A549 (cell line): Measurements from ENCODE around the gene PSD2. TPM values are rescaled to one million over a fixed set of nuclear protein-coding genes. Genes with fewer than 3 reads are reported as not detected.

Experiments used
- ATAC-seq, 2 experiments: fragments of 200-7000 bp in 1 of 2; fragments of >200 bp in 1 of 2; cut with Nextera tagmentation in 1 of 2; cut with Tn5 transposase in 1 of 2; 3 replicates each; pipeline versions ENCODE4 v1.8.0 to v1.9.1; 2018 to 2020; ENCODE audit warnings: mild to moderate bottlenecking in 1 of 2, moderate library complexity in 1 of 2
- CTCF ChIA-PET: fragments of 300-600 bp; sonication (Branson Sonifier 250); formaldehyde crosslinking; extraction: SDS; loops from one replicate; lab custom pipeline; 2021; ENCODE audit warnings: antibody characterized with exemption, inconsistent platforms; lab: Yijun Ruan, JAX
- POLR2A ChIA-PET: fragments of 350-600 bp; formaldehyde crosslinking; extraction: SDS; loops from one replicate; lab custom pipeline; 2021; ENCODE audit warnings: antibody characterized with exemption, inconsistent platforms; lab: Yijun Ruan, JAX
- DNase-seq, 2 experiments: peaks; one replicate each; pipeline versions ENCODE4 v3.0.0 to v3.0.0-alpha.2; 2011 to 2016; ENCODE audit warnings: low read depth in 1 of 2, low spot score in 1 of 2
- FAIRE-seq: peaks from 2 replicates; lab custom pipeline; 2011; peaks lifted over from hg19 to GRCh38; lab: Jason Lieb, UNC
- H3K27ac ChIP-seq, 2 experiments: fragments of >200 bp; sonication (Bioruptor Twin); formaldehyde crosslinking; 3 replicates each; pipeline ENCODE4 v1.5.1; 2016 to 2017
- H3K4me1 ChIP-seq: fragments of >200 bp; sonication (Bioruptor Twin); formaldehyde crosslinking; 3 replicates; pipeline ENCODE4 v1.6.1; 2016
- H3K4me2 ChIP-seq: fragments of >200 bp; sonication (Bioruptor Twin); formaldehyde crosslinking; 3 replicates; pipeline ENCODE4 v1.6.1; 2016
- H3K4me3 ChIP-seq: fragments of >200 bp; sonication (Bioruptor Twin); formaldehyde crosslinking; 3 replicates; pipeline ENCODE4 v1.5.1; 2016
- H3K9me3 ChIP-seq: fragments of >200 bp; sonication (Bioruptor Twin); formaldehyde crosslinking; 3 replicates; pipeline ENCODE4 v1.6.1; 2016
- ATOH8 ChIP-seq: fragments of 250-450 bp; sonication (Bioruptor Pico); IDR thresholded peaks from 2 replicates; pipeline ENCODE4 v1.5.0; 2020; ENCODE audit warnings: low read depth, mild to moderate bottlenecking, moderate library complexity
- BHLHE40 ChIP-seq: IDR thresholded peaks from 2 replicates; pipeline ENCODE4 v1.6.1; 2012; ENCODE audit warnings: low read depth, low read length, inconsistent platforms
- CBX2 ChIP-seq: fragments of 200-600 bp; sonication (generic); IDR thresholded peaks from 2 replicates; pipeline ENCODE4 v1.6.1; 2016; ENCODE audit warnings: low read depth, mild to moderate bottlenecking, borderline replicate concordance
- CHD4 ChIP-seq: fragments of 200-600 bp; sonication (generic); IDR thresholded peaks from 2 replicates; pipeline ENCODE4 v1.6.1; 2016; ENCODE audit warnings: antibody characterized with exemption, mild to moderate bottlenecking, borderline replicate concordance
- E2F6 ChIP-seq: IDR thresholded peaks from 2 replicates; pipeline ENCODE4 v1.6.1; 2012; ENCODE audit warnings: low read depth, borderline replicate concordance
- EHF ChIP-seq: fragments of 250-450 bp; sonication (Bioruptor Pico); IDR thresholded peaks from 2 replicates; pipeline ENCODE4 v1.5.0; 2020; ENCODE audit warnings: mild to moderate bottlenecking
- EP300 ChIP-seq, 2 experiments: fragments of >200 bp; sonication (Bioruptor Twin); formaldehyde crosslinking; IDR thresholded peaks; 2 replicates in 1 of 2; 3 replicates in 1 of 2; pipeline ENCODE4 v1.6.1; 2016 to 2017
- ESRRA ChIP-seq: fragments of 150-350 bp; IDR thresholded peaks from 2 replicates; pipeline ENCODE4 v1.6.1; 2014; ENCODE audit warnings: mild to moderate bottlenecking, low read length, borderline replicate concordance
- FOSB ChIP-seq: fragments of 250-450 bp; sonication (Bioruptor Pico); IDR thresholded peaks from 2 replicates; pipeline ENCODE4 v1.5.0; 2020; ENCODE audit warnings: mild to moderate bottlenecking, moderate library complexity
- FOSL2 ChIP-seq, 2 experiments: fragments of 450-650 bp in 1 of 2; fragments of >200 bp in 1 of 2; sonication (Bioruptor Twin) in 1 of 2; formaldehyde crosslinking; IDR thresholded peaks; 2 replicates each; pipeline versions ENCODE4 v1.5.0 to v1.6.1; 2016 to 2020; ENCODE audit warnings: mild to moderate bottlenecking in 1 of 2, moderate library complexity in 1 of 2
- FOXS1 ChIP-seq: fragments of 250-450 bp; sonication (Bioruptor Pico); IDR thresholded peaks from 2 replicates; pipeline ENCODE4 v1.5.0; 2020; ENCODE audit warnings: mild to moderate bottlenecking, moderate library complexity
- HEYL ChIP-seq: fragments of 250-450 bp; sonication (Bioruptor Pico); IDR thresholded peaks from 2 replicates; pipeline ENCODE4 v1.8.0; 2021; ENCODE audit warnings: mild to moderate bottlenecking, moderate library complexity
- HMGXB4 ChIP-seq: fragments of 250-450 bp; sonication (Bioruptor Pico); IDR thresholded peaks from 2 replicates; pipeline ENCODE4 v1.5.0; 2021; ENCODE audit warnings: mild to moderate bottlenecking, moderate library complexity, borderline replicate concordance
- HOXA7 ChIP-seq: fragments of 250-450 bp; sonication (Bioruptor Pico); IDR thresholded peaks from 2 replicates; pipeline ENCODE4 v1.5.0; 2020; ENCODE audit warnings: mild to moderate bottlenecking, moderate library complexity
- HOXB13 ChIP-seq: fragments of 250-450 bp; sonication (Bioruptor Pico); IDR thresholded peaks from 2 replicates; pipeline ENCODE4 v1.5.0; 2020; ENCODE audit warnings: low read depth, mild to moderate bottlenecking, moderate library complexity
- PBX3 ChIP-seq: IDR thresholded peaks from 2 replicates; pipeline ENCODE4 v1.6.1; 2012
- POLR2A ChIP-seq: IDR thresholded peaks from 2 replicates; pipeline ENCODE4 v1.6.1; 2012; ENCODE audit warnings: mild to moderate bottlenecking, low read length
- POLR2AphosphoS2 ChIP-seq: conservative IDR thresholded peaks from 2 replicates; pipeline ENCODE4 v1.6.1; 2012; ENCODE audit warnings: low read length, improper control_type of control experiment, inconsistent platforms
- TFCP2L1 ChIP-seq: fragments of 250-450 bp; sonication (Bioruptor Pico); IDR thresholded peaks from 2 replicates; pipeline ENCODE4 v1.5.0; 2021; ENCODE audit warnings: mild to moderate bottlenecking
- ZC3H11A ChIP-seq: fragments of 450-650 bp; IDR thresholded peaks from 2 replicates; pipeline ENCODE4 v1.6.1; 2014; ENCODE audit warnings: antibody characterized with exemption, mild to moderate bottlenecking
- ZNF302 ChIP-seq: fragments of 250-450 bp; sonication (Bioruptor Pico); IDR thresholded peaks from 2 replicates; pipeline ENCODE4 v1.9.0; 2021; ENCODE audit warnings: inconsistent platforms, mild to moderate bottlenecking, moderate library complexity
- WGBS: methylation state at CpG from one replicate; pipeline ENCODE4 v1.1.6; 2017; ENCODE audit errors: missing lambda C conversion rate; 5-methylcytosine and 5-hydroxymethylcytosine counted together
- polyA plus RNA-seq, 4 experiments: library from polyadenylated mRNA; depleted of rRNA in 3 of 4; stranded (reverse); fragments of >200 nt; fragmentation: RNase III in 1 of 4; extraction: RNeasy Plus Mini Kit Qiagen cat#74134 plus additional on column Dnase treatment in 1 of 4; gene quantifications; 2 replicates in 3 of 4; 3 replicates in 1 of 4; pipeline ENCODE4 v1.2.3, GENCODE V29; 2011 to 2017
- TF ChIP-seq, protein P1 (sequence below): fragments of 200-600 bp; sonication (generic); IDR thresholded peaks from 2 replicates; pipeline ENCODE4 v1.6.1; 2016; ENCODE audit warnings: antibody characterized with exemption, mild to moderate bottlenecking, moderate library complexity

Gene PSD2
- polyA plus RNA-seq, 2 of the 4 experiments (the other 2 are of a cell fraction): 0.05 TPM; not detected in 1

GRCh38 chr5:139756971-139757370 is 38.6 kb upstream of the PSD2 start:
- H3K4me3 ChIP-seq: no peak overlapping the region
- ATAC-seq (no peak), FAIRE-seq (no peak), DNase-seq (no peak)
- H3K4me2 ChIP-seq: no peak overlapping the region
- 86% methylated on average over 2 of the region's 2 CpGs for WGBS
- ChIA-PET CTCF (interaction anchor here (0.5 to 4.5 kb wide), 6 partner anchors 9 to 132 kb away, joined by 3 to 24 read pairs (median 4); no protein-coding TSS in a partner anchor), POLR2A (no interaction called here)
- H3K4me1 ChIP-seq: peaks cover 10% of the 10 kb centered on the region; the same call in 1 of the 3 replicates
- TF ChIP-seq FOSB (CRISPR knock-in tag) (no peak), EP300 (IDR thresholded peaks at IDR 0.05) (no peak), EHF (CRISPR knock-in tag) (no peak)
- H3K9me3 ChIP-seq: no peaks in the 10 kb centered on the region
- H3K27ac ChIP-seq: no peak overlapping the region

DNA sequence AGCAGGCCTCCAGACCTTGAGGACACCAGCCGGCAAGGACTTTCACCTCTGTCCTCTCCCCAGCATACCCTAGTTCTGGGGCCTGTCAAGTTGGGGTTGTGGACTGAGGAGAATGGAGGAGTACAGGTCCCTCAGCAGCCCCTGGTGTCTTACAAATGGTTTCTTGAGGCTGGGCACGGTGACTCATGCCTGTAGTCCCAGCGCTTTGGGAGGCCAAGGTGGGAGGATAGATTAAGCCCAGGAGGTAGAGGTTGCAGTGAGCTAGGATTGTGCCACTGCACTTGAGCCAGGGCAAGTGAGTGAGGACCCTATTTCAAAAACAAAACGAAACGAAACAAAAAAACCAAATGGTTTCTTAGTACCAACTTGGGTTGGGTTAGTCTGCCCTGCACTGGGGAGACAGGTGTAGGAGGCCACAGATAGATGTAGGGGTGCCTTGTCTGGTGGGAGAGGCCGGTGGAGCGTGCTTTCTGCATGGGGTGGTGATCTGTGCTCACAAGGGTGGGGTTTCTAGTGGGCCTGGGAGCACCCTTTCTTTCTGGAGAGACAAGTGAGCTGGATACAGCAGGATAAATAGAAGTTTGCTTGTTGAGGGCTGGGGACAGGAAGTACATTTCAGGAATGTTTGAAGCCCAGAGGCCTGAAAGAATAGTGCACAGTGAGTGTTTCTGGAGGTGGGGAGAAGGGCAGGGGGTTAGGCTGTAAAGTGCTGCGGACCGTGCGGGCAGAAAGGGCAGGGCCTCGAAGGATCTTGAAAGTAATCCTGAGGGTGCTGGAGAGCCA is 37.7 kb upstream of the PSD2 start:
- Histone ChIP-seq H3K4me2 (no peak overlapping the region), H3K9me3 (no peaks in the 10 kb centered on the region), H3K4me1 (peaks cover 6% of the 10 kb centered on the region; the same call in 1 of the 3 replicates), H3K4me3 (no peak overlapping the region), H3K27ac (0 out of 6 replicates have a peak overlapping the region, but pooled peaks of 1 of the 2 experiments have one; percentile 19)
- FAIRE-seq: no peak
- WGBS: 87% methylated on average over 11 of the region's 11 CpGs
- POLR2A ChIA-PET: no interaction called here
- CTCF ChIA-PET: interaction anchor here (0.8 to 4.5 kb wide), 5 partner anchors 8 to 335 kb away, joined by 3 to 24 read pairs (median 5); no protein-coding TSS in a partner anchor
- TF ChIP-seq EHF (CRISPR knock-in tag) (no peak), CBX2 (no peak), TFCP2L1 (CRISPR knock-in tag) (no peak), HOXA7 (CRISPR knock-in tag) (no peak), HMGXB4 (CRISPR knock-in tag) (no peak), PBX3 (no peak), E2F6 (no peak), HEYL (CRISPR knock-in tag) (no peak), BHLHE40 (no peak), ZNF302 (no peak), FOXS1 (CRISPR knock-in tag) (no peak), HOXB13 (CRISPR knock-in tag) (no peak), FOSL2 (IDR thresholded peaks at IDR 0.05) (no peak), FOSL2 (CRISPR knock-in tag; IDR thresholded peaks at IDR 0.05) (no peak), CHD4 (no peak), POLR2A (no peak), ZC3H11A (no peak), ESRRA (no peak), POLR2AphosphoS2 (no peak), ATOH8 (CRISPR knock-in tag) (no peak)
- TF ChIP-seq, protein P1, sequence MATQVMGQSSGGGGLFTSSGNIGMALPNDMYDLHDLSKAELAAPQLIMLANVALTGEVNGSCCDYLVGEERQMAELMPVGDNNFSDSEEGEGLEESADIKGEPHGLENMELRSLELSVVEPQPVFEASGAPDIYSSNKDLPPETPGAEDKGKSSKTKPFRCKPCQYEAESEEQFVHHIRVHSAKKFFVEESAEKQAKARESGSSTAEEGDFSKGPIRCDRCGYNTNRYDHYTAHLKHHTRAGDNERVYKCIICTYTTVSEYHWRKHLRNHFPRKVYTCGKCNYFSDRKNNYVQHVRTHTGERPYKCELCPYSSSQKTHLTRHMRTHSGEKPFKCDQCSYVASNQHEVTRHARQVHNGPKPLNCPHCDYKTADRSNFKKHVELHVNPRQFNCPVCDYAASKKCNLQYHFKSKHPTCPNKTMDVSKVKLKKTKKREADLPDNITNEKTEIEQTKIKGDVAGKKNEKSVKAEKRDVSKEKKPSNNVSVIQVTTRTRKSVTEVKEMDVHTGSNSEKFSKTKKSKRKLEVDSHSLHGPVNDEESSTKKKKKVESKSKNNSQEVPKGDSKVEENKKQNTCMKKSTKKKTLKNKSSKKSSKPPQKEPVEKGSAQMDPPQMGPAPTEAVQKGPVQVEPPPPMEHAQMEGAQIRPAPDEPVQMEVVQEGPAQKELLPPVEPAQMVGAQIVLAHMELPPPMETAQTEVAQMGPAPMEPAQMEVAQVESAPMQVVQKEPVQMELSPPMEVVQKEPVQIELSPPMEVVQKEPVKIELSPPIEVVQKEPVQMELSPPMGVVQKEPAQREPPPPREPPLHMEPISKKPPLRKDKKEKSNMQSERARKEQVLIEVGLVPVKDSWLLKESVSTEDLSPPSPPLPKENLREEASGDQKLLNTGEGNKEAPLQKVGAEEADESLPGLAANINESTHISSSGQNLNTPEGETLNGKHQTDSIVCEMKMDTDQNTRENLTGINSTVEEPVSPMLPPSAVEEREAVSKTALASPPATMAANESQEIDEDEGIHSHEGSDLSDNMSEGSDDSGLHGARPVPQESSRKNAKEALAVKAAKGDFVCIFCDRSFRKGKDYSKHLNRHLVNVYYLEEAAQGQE: no peak
- no peak for DNase-seq
- peak in 1 of 2 experiments; percentile 5; a peak in 1 of 6 replicates for ATAC-seq
